Neural crest cell (in vitro differentiated cells): ENCODE results near the gene NSDHL. TPM values are rescaled to one million over a fixed set of nuclear protein-coding genes. Genes with fewer than 3 reads are reported as not detected.

Experiments used
- DNase-seq: peaks from one replicate; pipeline ENCODE4 v3.0.0; 2021; ENCODE audit warnings: low read depth, mixed read lengths, low spot score
- H3K27ac Mint-ChIP-seq: one replicate; pipeline ENCODE4 v1.8.0; 2021; ENCODE audit warnings: mild to moderate bottlenecking, mixed read lengths; ENCODE audit not compliant: unreplicated experiment
- H3K27me3 Mint-ChIP-seq: 2 replicates; pipeline ENCODE4 v1.8.0; 2021; ENCODE audit warnings: low read depth, mild to moderate bottlenecking, mixed read lengths
- H3K36me3 Mint-ChIP-seq: 2 replicates; pipeline ENCODE4 v1.8.0; 2021; ENCODE audit warnings: low read depth, mild to moderate bottlenecking, mixed read lengths
- H3K4me1 Mint-ChIP-seq: 2 replicates; pipeline ENCODE4 v1.8.0; 2021; ENCODE audit warnings: mixed read lengths
- H3K4me3 Mint-ChIP-seq: one replicate; pipeline ENCODE4 v1.8.0; 2021; ENCODE audit warnings: mild to moderate bottlenecking, mixed read lengths
- H3K9me3 Mint-ChIP-seq: 2 replicates; pipeline ENCODE4 v1.8.0; 2021; ENCODE audit warnings: mixed read lengths
- total RNA-seq: library from RNA; stranded (reverse); gene quantifications from 2 replicates; pipeline ENCODE4 v1.2.1, GENCODE V29; 2021
- TF ChIP-seq, protein P1 (sequence below): fragments of 200-600 bp; sonication (generic); conservative IDR thresholded peaks from 2 replicates; pipeline ENCODE4 v1.5.0; 2021; ENCODE audit warnings: antibody characterized with exemption, mild to moderate bottlenecking

Gene NSDHL
- total RNA-seq, 1 donor from 2014 or later = 49.6 TPM

DNA sequence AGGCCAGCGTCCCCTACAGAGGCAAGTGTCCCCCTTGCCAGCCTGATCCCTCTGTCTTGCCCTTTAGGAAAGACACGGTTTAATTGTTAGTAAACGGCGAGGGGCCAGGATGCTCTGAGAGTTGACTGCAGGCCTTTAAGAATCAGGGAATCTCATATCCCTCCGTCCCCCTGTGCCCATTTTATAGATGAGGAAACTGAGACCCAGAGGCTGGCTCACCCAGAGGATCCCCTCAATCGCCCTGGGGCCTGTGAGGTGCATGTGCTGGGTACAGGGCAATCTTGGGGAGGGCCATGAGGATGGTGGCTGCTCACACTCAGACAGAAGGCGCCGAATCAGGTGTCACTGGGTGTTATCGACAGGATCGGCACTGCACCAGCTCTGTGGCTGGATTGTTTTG is 67.6 kb downstream of the NSDHL start:
- no peak overlapping the region for H3K27ac Mint-ChIP-seq
- peaks cover 5% of the 10 kb centered on the region for H3K36me3 Mint-ChIP-seq
- peaks cover 6% of the 10 kb centered on the region for H3K27me3 Mint-ChIP-seq
- H3K4me1 Mint-ChIP-seq = peaks cover 22% of the 10 kb centered on the region
- H3K9me3 Mint-ChIP-seq = no peaks in the 10 kb centered on the region
- TF ChIP-seq, protein P1, sequence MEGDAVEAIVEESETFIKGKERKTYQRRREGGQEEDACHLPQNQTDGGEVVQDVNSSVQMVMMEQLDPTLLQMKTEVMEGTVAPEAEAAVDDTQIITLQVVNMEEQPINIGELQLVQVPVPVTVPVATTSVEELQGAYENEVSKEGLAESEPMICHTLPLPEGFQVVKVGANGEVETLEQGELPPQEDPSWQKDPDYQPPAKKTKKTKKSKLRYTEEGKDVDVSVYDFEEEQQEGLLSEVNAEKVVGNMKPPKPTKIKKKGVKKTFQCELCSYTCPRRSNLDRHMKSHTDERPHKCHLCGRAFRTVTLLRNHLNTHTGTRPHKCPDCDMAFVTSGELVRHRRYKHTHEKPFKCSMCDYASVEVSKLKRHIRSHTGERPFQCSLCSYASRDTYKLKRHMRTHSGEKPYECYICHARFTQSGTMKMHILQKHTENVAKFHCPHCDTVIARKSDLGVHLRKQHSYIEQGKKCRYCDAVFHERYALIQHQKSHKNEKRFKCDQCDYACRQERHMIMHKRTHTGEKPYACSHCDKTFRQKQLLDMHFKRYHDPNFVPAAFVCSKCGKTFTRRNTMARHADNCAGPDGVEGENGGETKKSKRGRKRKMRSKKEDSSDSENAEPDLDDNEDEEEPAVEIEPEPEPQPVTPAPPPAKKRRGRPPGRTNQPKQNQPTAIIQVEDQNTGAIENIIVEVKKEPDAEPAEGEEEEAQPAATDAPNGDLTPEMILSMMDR = no peak
- H3K4me3 Mint-ChIP-seq = no peak overlapping the region
- DNase-seq = no peak

DNA sequence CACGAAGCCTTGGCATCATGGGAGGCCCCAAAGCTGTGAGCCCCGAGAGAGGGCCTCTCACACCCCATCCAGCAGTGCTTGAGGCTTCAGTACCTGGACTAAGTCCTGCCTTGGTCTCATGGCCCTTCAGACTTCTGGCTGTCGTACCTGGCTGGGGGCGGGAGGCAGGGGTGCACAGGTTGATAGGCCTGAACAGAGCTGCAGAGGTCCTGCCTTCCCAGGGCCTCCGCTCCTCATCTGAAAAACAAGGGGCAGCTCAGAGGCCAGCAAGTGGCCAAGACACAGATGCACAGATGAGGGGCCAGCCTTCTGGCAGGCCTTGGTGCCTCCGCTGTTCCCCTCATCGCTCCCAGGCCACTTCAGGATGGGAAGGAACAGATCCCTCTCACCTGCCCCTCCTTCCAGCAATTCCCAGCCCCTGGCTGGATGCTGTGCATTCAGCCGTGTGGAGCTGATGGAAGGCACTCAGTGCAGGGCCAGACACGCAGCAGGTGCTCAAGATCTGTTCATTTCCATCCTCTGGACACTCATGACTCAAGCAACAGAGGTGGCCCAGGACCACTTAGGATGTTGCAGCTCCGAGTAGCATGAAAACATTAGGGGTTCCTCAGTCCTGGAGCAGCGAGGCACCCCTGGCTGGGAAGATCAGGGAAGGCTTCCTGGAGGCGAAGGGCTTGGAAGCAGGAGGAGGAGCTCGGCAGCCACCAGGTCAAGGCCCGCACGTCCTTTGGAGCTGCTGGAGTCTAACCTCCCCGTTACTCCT is 68.4 kb downstream of the NSDHL start:
- Mint-ChIP-seq H3K4me1 (peaks cover 18% of the 10 kb centered on the region), H3K9me3 (no peaks in the 10 kb centered on the region), H3K4me3 (no peak overlapping the region), H3K27ac (no peak overlapping the region), H3K27me3 (peaks cover 6% of the 10 kb centered on the region), H3K36me3 (peaks cover 5% of the 10 kb centered on the region)
- no peak for DNase-seq
- TF ChIP-seq, protein P1 = no peak

DNA sequence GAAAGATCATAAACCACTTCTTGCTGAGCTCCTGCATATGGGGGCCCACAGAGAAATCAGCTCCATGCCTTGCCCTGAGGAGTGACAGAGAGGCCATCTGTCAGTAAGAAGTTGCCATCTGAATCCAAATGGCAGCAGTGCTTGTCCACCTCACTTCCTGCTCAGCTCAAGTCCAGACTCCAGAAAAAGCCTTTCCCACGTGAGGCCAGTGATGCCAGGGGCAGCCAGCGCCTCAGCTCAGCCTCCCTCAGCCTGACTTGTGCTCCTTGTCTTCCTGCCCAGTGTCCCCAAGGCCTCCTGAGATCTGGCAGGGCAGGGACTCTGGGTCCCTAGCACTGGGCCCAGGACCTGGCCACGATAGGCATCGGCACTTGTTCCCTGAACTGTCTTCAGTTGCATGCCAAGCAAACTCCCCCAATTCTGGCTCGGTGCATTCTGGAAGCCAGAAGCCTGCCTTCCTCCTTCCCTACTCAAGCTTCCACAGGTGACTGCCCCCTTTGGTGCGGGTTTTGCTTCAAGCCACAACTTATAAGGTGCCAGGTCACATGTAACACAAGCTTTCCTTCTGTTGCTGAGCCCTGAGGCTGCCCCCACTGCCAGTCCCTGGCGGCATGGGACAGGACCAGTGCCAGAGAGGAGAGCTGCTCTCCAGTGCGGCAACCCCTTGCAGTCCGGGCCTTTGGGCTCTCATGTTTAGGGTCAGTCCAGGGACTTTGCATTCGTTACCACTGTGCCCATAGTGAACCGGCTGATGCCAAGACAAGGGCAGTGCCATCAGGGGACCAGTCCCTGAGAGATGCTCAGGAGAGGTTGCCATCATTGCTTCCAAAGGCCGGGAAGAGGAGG is 69.2 kb downstream of the NSDHL start:
- no peak overlapping the region for H3K27ac Mint-ChIP-seq
- DNase-seq = no peak
- H3K9me3 Mint-ChIP-seq = no peaks in the 10 kb centered on the region
- peaks cover 5% of the 10 kb centered on the region for H3K36me3 Mint-ChIP-seq
- H3K4me1 Mint-ChIP-seq = peaks cover 18% of the 10 kb centered on the region
- H3K27me3 Mint-ChIP-seq = peaks cover 6% of the 10 kb centered on the region
- TF ChIP-seq, protein P1 = no peak
- H3K4me3 Mint-ChIP-seq = no peak overlapping the region

DNA sequence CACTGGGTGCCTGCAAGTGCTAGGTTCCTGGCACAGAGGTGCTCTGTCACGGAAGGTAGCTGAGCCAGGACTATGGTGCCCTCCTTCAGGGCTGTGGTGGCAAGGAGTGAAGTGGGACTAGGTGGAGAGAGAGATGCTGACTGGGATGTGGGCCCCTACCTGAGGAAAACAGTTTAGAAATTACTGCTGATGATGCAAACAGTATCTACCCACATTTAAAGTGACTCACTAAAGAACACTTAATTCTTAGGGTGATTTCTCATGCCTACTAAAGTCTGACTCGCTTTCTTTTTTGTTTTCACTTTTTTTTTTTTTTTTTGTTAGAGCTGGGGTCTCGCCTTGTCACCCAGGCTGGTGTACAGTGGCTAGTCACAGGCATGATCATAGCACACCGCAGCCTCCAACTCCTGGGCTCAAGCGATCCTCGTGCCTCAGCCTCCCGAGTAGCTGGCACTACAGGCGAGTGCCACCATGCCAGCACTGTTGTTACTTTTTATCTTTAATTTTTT is 70.1 kb downstream of the NSDHL start:
- Mint-ChIP-seq H3K4me3 (no peak overlapping the region), H3K4me1 (peaks cover 18% of the 10 kb centered on the region), H3K36me3 (peaks cover 5% of the 10 kb centered on the region), H3K27me3 (peaks cover 6% of the 10 kb centered on the region), H3K27ac (peak overlapping the region; percentile 43), H3K9me3 (no peaks in the 10 kb centered on the region)
- TF ChIP-seq, protein P1 = no peak
- DNase-seq = no peak

DNA sequence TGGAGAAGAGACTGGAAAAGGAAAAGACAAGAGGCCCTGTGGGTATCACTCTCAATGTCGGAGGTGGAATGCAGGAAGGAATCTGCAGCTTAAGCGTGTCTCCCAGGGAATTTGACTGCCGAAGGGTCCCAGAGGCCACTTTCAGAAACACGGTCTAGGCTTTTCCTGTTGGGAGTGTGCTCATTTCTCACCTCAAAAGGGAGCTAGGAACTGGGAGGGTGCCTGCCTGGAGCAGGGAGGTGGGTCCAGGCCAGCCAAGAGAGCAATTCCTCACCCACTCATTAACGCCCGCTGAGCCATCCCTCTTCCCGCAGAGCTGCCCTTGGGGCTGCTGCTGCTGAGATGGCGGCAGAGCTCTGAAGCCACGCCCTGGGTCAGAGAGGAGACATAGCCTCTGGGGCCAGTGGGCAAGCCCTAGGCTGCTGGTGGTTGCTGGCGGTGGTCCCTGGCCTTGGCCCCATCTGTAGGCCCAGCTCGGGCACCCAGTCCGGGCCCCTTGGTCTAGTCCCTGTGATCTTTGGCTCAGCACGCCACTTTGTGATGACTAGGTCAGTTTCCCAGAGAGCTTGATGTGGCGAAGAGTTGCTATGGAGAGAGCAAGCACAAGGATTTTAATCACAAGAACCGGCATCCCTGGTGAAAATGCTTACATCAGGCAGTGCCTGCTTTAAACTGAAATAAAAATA is 71.1 kb downstream of the NSDHL start:
- H3K36me3 Mint-ChIP-seq = no peaks in the 10 kb centered on the region

More for the DNA sequence above, 71.1 kb downstream of the NSDHL start:
- H3K4me1 Mint-ChIP-seq = peaks cover 12% of the 10 kb centered on the region
- no peaks in the 10 kb centered on the region for H3K9me3 Mint-ChIP-seq
- no peak for DNase-seq
- no peaks in the 10 kb centered on the region for H3K27me3 Mint-ChIP-seq
- H3K4me3 Mint-ChIP-seq = peak overlapping the region; percentile 1
- TF ChIP-seq, protein P1 = no peak
- H3K27ac Mint-ChIP-seq = no peak overlapping the region
